KOPT-K1 (cell line): ENCODE results near the gene SIRT3.
"Not testable (repeated sequence)": the region's sequence is repeated elsewhere in the genome, so short reads cannot be mapped to it uniquely, and the experiment has no call there.

Source experiments
- H3K27ac ChIP-seq: fragments of 200-600 bp; sonication (generic); 2 replicates; pipeline ENCODE4 v1.5.1; 2016; ENCODE audit warnings: antibody characterized with exemption, mild to moderate bottlenecking, low read depth, low read length; ENCODE audit not compliant: poor library complexity, severe bottlenecking
- H3K36me3 ChIP-seq: fragments of 200-600 bp; sonication (generic); 2 replicates; pipeline ENCODE4 v1.5.1; 2017; ENCODE audit warnings: antibody characterized with exemption, mild to moderate bottlenecking, low read length, moderate library complexity; ENCODE audit not compliant: insufficient read depth
- H3K9me3 ChIP-seq: fragments of 200-600 bp; sonication (generic); 2 replicates; pipeline ENCODE4 v1.5.1; 2017; ENCODE audit warnings: antibody characterized with exemption, low read length, mild to moderate bottlenecking; ENCODE audit not compliant: insufficient read depth, poor library complexity, severe bottlenecking

Gene SIRT3

DNA sequence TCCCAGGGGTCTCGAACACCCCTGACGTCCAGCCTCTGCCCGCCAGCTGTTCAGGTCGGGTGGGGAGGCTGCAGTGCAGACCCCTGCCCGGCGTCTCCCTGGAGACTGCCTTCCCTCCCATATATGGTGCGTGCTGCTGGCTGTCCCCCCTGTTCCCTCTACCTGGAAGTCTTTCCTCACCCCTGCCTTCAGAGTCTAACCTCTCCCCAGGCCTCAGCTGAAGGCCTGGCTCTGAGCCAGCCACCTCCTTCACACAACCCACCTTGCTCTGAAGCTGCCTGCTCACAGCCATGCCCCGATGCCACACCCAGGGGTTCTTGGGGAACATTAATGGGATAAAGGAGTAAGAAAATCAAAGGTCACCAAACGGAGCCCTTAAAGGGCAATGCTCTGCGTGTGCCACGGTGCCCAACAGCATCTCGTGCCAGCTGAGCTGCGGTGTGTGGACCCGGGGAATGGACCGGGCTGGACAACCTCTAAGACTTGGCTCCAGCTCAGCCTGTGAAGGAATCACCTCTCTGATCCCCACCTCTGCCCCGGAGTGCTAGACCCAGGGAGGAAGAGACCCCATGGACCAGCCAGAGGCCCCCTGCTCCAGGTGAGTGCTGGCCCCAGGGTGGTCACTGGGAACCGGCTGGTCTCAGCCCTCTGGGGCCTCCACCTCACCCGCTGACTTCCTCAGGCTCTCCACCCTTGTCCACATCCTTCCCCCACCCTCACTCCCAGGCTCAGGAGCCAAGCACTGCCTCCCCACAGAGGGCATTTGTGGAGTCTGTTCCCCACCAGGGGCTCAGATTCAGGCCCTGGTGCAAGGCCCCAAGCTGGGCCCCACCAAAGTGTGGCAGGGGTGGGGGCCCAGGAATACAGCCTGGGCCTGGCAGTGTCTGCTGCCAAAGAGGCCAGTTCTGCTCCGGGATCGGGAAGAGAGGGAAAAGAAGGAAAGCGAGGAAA, 42.1 kb upstream of the SIRT3 start, which contains the start of gene NLRP6:
Gene NLRP6 (plus strand): TSS at position 407 of the 951 bp plus-strand sequence. CDS start 163 bp downstream, at position 570.
- Histone ChIP-seq H3K36me3 (no peaks in the 10 kb centered on the region), H3K27ac (peak within 1 kb of the TSS; percentile 41), H3K9me3 (peaks cover 10% of the 10 kb centered on the region)

DNA sequence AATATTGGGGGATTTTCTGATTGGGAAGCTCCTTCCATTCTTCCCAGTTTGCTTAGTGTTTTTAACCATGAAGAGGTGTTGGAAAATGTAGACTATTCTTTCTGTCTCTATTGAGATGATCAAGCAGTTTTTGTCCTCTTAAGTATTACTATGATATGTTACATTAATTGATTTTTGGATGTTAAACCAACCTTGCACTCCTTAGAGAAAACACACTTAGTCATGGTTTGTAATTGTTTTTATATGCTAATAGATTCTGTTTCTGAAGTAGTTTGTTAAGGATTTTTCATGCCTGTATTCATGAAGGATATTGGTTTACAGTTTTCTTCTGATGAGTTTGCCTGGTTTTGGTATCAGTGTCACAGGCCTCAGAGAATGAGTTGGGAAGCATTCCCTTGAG, 40.1 kb upstream of the SIRT3 start:
- H3K36me3 ChIP-seq = no peaks in the 10 kb centered on the region
- peaks cover 10% of the 10 kb centered on the region for H3K9me3 ChIP-seq
- H3K27ac ChIP-seq = no peak overlapping the region

DNA sequence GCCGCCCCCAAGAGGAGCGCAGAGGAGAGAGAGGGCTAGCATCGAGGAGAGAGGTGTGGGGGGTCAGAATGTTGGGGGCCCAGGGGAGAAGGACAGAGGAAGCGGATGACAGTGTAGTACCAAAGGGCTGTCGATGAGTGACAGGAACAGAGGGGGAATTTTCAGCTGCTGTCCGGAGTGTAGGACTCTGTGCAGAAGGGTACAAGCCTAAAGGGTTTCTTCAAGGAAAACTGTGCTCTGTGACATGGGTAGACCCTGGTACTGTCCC, 36.7 kb upstream of the SIRT3 start:
- H3K9me3 ChIP-seq = peaks cover 10% of the 10 kb centered on the region
- no peaks in the 10 kb centered on the region for H3K36me3 ChIP-seq
- no peak overlapping the region for H3K27ac ChIP-seq

DNA sequence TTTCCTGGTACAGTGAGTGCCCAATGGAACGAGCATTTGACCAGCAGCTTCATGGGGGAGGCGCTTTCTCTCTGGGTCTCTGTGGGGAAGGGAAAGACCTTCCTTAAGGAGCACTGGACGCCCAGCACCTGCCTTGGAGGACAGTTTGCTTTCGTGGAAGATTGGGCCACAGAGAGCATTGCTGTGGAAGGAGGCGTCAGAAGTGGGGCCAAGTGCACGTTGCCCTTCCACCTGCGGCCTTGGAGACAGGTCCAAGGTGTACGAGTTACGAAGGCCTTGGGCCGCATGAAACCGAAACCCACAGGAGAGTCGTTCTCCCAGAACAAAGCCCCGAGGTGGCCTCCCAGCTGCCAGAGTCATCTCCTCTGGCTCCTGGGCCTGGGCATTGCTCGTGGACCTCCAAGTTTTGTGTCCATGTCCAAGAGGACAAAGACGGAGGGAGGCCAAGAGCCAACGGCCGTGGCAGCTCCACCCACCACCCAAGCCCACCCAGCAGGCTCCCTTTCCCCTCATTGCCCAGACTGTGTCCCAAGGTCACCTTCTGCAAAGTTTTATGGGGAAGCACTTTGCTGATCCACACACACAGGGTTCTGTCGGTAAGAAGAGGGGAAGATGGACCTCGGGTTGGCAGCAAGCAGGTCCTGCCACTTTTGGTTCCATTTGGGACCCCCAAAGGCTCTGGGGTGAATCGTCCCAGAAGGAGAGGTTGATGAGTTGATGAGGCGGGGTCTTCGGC, 36.2 kb upstream of the SIRT3 start:
- H3K36me3 ChIP-seq = no peaks in the 10 kb centered on the region
- H3K9me3 ChIP-seq = peaks cover 10% of the 10 kb centered on the region
- H3K27ac ChIP-seq = no peak overlapping the region

DNA sequence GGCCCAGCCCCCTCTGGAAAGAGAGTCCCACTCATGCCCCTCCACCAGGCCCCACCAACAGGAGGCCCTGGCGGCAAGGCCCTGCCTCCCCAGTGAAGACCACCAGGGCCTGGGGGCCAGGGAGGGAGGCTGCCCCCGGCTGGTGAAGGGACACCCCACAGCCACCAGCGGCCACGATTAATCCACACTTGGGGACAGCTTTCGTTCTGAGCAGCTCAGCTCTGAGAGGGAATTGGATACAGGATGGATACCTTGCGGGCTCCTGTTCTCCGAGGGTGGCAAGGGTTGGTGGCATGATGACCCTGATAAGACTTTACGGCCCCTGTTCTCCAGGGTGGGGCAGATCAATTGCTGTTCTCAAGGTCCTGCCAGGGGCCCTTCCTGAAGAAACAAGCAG, 35.2 kb upstream of the SIRT3 start:
- Histone ChIP-seq H3K36me3 (no peaks in the 10 kb centered on the region), H3K27ac (peak overlapping the region; percentile 95), H3K9me3 (peaks cover 7% of the 10 kb centered on the region)

DNA sequence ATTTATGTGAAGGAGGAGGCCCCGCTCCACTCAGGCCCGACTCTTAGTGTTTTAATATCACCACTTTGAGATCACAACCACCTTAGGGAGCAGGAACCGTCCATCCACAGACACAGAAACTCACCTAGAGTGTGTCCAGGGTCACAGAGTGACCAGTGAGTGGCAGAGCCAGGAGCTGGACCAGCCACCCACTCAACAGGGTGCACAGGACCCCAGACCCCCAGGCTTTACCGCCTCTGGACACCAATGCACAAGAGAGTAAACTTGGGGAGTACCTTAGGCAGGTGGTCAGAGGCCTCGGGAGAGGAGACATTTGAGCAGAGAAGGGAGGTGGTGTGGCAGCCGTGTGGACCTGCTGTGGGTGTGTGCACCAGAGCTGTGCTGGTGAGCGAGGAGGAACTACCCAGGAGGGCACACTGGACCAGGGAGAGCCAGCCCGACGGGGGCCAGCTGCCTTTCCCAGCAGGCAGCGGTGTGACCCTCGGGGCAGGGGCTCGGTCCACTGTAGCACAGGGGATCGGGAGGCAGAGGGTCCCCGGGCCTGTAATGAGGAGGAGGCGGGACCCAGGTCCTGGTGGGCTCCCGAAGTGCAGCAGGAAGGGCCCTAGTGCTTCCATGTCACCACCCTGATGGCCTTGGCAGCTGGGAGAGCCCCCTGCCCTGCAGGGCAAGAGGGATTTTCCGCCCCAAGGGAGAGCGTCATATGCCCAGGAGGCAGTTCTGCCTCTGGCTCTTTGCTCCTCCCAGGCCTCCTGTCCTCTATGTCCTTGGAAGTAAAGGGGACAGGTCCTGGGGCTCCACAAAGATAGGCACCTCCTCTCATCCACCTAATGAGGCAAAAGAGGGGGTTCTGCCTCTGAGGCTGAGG, 34.5 kb upstream of the SIRT3 start:
- no peaks in the 10 kb centered on the region for H3K36me3 ChIP-seq
- peaks cover 8% of the 10 kb centered on the region for H3K9me3 ChIP-seq
- peak overlapping the region; percentile 95 for H3K27ac ChIP-seq

DNA sequence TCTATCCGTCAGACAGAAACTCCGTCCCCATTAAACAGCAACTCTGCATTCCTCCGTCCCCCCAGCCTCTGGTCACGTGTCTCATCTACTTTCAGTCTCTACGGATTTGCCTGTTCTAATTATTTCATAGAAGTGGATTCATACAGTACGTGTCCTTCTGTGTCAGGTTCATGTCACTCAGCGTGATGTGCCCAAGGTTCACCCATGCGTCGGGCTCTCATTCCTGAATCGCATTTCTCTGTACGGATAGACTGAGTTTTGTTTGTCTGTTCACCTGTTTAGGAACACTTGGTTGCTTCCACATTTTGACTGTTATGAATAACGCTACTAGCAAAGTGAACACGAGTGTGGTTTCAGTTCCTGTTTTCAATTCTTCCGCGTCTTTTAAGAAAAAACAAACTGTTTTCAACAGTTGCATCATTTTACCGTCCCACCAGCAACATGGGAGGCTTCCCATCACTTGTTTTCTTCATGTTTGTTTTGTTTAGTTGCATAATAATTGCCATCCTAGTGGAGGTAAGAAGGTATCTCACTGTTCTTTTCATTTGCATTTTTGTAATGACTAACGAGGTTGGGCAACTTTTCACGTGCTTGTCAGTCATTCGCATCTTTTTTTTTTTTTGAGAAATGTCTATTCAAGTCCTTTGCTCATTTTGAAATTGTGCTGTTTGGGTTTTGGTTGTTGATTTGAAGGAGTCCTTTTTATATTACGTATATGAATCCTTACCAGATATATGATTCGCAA, 33.2 kb upstream of the SIRT3 start:
- no peaks in the 10 kb centered on the region for H3K36me3 ChIP-seq
- peaks cover 8% of the 10 kb centered on the region for H3K9me3 ChIP-seq
- peak overlapping the region; percentile 95 for H3K27ac ChIP-seq

DNA sequence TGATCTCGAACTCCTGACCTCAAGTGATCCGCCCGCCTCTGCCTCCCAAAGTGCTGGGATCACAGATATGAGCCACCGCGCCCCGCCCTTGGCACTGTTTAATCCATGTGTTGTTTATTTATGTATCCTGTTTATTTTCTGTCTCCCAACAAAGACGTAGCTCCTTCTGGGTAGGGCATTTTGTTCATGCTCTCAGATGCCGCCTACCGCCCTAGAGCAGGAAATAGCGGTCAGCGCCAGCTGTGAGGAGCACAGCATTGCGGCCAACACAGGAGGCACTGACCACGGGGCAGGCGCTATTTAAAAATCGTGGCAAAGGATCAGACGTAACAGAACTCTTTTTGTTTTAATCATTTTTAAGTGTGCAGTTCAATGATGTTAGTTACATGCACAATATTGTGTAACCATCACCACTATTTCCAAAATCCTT, 32.6 kb upstream of the SIRT3 start:
- not testable (repeated sequence) for H3K36me3 ChIP-seq, H3K9me3 ChIP-seq
- peak overlapping the region; percentile 95 for H3K27ac ChIP-seq

DNA sequence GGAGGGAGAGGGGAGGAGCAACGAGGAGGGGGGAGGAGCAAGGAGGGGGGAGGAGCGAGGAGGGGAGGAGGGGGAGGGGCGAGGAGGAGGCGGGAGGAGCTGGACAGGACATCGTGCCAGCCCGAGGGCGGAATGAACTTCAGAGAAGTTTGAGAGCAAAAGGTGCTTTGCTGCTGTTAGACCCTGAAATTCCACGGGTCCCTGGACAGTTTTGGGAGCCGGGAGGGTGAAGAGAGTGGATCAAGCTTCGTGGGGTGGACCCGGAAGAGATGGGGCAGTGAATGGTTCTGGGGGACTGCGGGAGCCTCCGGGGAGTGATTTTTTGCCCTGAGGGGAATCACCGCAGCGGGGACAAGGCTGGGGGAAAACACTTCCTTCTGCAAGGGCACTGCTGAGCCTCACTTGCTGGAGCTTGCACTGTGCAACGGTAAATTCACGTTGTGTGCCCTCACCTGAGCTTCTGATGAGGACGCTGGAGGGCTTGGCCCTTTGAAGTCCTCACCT, 31.4 kb upstream of the SIRT3 start:
- H3K27ac ChIP-seq = peak overlapping the region; percentile 95
- peaks cover 8% of the 10 kb centered on the region for H3K9me3 ChIP-seq
- no peaks in the 10 kb centered on the region for H3K36me3 ChIP-seq

DNA sequence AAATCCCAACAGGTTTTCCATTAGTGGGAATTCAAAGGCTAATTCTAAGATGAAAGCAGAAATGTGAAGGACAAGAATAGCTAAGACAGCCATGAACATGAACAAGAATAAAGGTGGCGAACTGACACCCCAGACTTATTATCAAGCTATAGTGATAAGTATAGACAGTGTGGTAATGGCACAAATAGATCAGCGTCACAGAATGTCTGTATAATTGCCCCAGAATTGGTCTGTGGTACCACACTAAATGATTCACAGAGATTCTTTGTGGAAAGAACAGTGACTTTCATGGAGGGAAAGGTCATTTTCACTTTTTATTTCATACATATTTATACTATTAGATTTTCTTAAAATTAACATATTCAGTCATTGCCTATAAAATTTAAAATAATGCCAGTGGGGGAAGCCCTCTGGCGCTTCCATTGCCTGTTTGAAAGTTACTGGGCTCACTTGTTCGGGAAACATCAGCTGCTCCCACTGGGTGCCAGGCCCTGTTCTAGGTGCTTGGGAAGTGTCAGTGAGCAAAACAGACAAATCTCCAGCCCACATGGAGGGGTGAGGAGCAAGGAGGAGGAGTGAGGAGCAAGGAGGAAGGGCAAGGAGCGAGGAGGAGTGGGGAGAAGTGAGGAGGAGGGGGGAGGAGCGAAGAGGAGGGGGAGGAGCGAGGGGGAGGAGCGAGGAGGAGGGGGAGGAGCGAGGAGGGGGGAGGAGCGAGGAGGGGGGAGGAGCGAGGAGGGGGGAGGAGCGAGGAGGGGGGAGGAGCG, 30.7 kb upstream of the SIRT3 start:
- Histone ChIP-seq H3K27ac (no peak overlapping the region), H3K9me3 (peaks cover 8% of the 10 kb centered on the region), H3K36me3 (no peaks in the 10 kb centered on the region)

DNA sequence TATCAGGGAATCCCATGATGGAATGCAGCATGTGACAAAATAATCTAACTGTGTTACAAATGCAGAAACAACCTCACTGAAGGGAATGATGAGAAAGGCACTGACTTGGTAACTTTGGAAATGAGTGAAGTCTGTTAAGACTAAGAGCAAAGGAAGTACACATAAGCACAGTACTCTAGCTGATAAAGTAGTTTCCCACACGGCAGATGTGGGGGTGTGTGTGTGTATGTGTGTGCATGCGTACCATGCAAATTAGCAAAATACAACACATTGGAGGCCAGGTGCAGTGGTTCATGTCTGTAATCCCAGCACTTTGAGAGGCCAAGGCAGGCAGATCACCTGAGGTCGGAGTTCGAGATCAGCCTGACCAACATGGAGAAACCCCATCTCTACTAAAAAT, 25.5 kb upstream of the SIRT3 start:
- Histone ChIP-seq H3K36me3 (no peaks in the 10 kb centered on the region), H3K9me3 (peaks cover 5% of the 10 kb centered on the region), H3K27ac (no peak overlapping the region)

DNA sequence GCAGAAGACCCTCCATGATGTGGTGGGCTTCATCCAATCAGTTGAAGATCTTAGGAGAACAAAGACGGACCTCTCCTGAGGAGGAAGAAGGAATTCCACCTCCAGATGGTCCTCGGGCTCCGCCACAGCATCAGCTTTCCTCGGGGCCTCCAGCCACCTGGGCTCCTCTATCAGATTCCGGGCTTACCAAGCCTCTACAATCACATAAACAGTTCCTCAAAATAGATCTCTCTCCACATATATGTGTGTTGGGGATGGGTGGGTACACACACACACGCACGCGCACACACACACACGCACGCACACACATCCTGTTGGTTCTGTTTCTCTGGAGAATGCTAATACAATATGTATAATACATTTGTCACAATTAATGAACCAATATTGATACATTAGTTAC, 23.3 kb upstream of the SIRT3 start:
- Histone ChIP-seq H3K27ac (no peak overlapping the region), H3K9me3 (no peaks in the 10 kb centered on the region), H3K36me3 (no peaks in the 10 kb centered on the region)

DNA sequence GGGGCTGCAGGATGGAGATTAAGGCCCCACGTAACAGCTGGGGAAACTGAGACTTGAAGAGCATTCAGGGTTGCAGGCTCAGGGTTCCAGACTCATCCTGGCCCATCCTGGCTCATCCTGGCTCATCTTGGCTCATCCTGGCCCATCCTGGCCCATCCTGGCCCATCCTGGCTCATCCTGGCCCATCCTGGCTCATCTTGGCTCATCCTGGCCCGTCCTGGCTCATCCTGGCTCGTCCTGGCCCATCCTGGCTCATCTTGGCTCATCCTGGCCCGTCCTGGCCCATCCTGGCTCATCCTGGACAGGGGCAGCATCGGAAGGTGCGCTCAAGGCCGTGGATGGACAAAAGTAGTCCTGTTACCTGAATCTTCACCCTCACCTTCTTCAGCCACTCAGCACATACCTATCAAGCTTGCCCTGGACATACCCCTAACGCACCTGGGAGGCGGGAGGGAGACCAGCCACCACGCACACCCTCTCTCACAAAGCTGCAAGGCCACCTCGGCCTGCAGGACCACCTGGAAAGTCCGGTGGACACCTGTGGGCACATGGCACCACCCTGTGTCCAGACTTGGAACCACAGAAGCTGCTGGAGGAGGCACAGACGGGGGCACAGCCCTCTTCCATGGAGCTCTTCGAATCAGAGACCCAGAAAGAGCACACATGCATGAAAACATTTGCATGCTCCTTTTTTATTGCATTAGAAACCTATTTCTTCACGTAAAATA, 21.8 kb upstream of the SIRT3 start:
- no peak overlapping the region for H3K27ac ChIP-seq
- H3K36me3 ChIP-seq = peaks cover 11% of the 10 kb centered on the region
- no peaks in the 10 kb centered on the region for H3K9me3 ChIP-seq
